Right renal cortex interstitium (tissue), 3 donors: ENCODE results near the gene MAP2K7. TPM values are rescaled to one million over a fixed set of nuclear protein-coding genes. Genes with fewer than 3 reads are reported as not detected.

Source experiments
- DNase-seq, 3 donors: peaks; one replicate each; pipeline ENCODE4 v3.0.0-alpha.2; 2013; ENCODE audit warnings: low read depth in 3 of 3, low spot score in 2 of 3
- polyA plus RNA-seq, 3 donors: library from polyadenylated mRNA; unstranded; fragments of 120-200 nt; gene quantifications; one replicate each; pipeline ENCODE4 v1.2.1, GENCODE V29; 2013; ENCODE audit not compliant: insufficient read length in 3 of 3

MAP2K7 gene
- polyA plus RNA-seq, 3 donors: 21.5 to 27.5 (median 27.0) TPM

DNA sequence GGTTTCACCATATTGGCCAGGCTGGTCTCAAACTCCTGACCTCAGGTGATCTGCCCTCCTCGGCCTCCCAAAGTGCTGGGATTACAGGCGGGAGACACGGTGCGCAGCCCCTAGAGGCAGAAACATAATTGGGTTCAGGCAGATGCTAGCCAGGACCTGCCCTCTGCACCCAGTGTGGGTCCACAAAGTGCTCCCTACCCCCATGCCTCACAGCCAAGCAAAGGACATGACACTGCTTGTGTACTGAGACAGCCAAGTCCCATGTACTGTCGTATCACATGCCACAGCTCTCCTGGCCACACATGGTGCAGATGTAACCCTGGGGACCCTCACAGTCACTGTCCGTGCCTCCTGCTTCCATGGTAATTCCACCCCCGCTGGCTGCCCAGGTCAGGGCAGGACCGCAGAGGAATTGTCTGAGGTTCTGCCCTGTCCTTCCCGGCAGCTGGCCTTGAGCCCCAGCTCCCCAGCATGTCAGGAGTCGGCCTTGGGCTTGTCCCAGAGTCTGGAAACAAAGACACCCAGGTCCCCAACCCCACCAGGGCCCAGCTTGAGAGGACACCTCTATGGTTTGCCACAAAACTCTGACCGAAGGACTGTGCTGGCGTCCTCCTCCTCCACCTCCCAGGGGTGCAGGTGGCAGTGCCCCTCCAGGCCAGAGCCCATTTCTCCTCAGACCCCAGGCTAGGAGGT lies 37.1 kb upstream of the MAP2K7 start:
- no peak for DNase-seq

GRCh38 chr19:7867092-7867844 lies 36.4 kb upstream of the MAP2K7 start:
- no peak for DNase-seq

DNA sequence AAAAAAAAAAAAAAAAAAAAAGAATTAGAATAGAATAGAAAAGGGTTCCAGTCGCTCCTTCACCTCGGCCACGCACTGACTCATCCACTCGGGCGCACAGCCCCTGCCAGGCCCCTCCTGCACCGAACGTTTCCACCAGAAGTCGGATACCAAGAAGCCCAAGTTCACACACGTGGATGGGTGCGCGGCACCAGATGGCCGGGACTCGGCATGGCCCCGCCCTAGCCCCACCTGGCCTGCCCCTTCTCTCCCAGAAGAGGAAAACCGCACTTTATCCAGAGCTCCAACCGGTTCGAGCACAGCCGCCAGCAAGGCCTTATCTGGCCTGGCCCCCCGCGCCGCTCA lies 35.4 kb upstream of the MAP2K7 start:
- DNase-seq: no peak

GRCh38 chr19:7868671-7869452 lies 34.8 kb upstream of the MAP2K7 start:
- no peak for DNase-seq

DNA sequence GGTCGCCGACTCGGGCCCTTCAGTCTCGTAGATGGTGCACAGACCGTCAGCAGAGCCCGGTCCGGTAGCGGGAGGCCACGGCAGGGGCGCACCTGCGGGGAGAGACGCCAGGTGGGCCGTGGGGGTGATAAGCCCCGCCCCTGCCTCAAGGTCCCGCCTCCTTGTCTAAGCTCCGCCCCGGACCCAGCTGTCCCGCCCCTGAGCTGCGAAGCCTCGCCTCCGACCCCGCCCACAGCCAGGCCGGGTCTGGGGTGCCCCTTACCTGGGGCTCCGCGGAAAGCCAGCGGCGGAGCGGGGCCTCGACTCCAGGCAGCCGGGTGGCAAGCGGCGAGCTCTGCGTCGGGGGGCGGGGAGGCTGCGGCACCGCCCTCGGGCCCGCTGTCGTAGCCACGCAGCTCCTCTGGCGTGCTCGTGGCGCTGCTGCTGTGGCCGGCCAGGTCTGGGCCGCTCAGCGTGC lies 34.2 kb upstream of the MAP2K7 start:
- no peak for DNase-seq

DNA sequence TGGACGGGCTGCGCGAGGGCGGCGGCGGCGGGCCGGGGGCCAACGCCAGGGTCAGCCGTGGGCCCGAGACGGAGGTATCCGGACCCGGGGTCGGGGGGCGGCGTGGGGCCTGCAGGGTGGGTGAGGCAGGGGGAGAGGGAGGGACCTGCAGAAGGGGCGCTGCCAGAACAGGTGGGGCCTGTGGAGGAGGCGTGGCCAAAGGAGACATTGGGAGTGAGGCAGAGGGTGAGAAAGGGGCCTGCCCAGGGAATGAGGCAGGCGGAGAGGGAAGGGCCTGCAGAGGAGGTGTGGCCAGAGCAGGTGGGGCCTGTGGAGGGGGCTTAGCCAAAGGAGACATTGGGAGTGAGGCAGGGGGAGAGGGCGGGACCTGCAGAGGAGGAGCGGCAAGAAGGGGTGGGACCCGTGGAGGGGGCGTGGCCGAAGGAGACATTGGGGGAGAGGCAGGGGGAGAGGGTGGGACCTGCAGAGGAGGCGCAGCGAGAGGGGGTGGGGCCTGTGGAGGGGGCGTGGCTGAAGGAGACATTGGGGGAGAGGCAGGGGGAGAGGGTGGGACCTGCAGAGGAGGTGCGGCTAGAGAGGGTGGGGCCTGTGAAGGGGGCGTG lies 33.7 kb upstream of the MAP2K7 start:
- DNase-seq: no peak

DNA sequence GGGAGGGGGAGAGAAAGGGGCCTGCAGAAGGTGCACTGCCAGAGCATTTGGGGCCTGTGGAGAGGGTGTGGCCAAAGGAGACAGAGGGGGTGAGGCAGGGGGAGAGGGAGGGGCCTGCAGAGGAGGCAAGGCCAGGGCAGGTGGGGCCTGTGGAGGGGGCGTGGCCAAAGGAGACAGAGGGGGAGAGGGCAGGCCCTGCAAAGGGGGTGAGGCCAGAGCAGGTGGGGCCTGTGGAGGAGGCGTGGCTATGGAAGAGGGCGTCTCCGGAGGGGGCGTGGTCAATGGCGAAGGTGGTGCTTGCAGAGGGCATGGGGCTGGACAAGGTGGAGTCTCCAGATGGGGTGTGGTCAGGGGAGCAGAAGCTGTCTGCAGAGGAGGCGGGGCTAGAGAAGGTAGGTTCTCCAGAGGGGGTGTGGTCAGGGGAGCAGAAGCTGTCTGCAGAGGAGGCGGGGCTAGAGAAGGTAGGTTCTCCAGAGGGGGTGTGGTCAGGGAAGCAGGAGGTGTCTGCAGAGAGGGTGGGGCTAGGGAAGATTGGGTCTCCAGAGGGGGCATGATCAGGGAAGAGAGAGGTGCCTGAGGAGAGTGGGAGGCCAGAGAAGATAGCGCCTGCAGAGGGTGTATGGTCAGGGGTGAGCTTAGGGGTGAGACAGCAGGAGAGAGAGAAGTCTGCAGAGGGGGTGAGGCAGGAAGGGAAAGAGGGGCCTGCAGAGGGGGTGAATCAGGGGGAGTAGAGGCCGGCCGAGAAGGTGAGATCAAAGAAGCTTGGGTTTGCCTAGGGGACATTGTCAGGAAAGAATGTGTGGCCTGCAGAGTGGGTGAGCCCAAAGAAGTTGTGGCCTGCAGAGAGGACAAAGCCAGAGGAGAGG lies 32.9 kb upstream of the MAP2K7 start:
- no peak for DNase-seq

DNA sequence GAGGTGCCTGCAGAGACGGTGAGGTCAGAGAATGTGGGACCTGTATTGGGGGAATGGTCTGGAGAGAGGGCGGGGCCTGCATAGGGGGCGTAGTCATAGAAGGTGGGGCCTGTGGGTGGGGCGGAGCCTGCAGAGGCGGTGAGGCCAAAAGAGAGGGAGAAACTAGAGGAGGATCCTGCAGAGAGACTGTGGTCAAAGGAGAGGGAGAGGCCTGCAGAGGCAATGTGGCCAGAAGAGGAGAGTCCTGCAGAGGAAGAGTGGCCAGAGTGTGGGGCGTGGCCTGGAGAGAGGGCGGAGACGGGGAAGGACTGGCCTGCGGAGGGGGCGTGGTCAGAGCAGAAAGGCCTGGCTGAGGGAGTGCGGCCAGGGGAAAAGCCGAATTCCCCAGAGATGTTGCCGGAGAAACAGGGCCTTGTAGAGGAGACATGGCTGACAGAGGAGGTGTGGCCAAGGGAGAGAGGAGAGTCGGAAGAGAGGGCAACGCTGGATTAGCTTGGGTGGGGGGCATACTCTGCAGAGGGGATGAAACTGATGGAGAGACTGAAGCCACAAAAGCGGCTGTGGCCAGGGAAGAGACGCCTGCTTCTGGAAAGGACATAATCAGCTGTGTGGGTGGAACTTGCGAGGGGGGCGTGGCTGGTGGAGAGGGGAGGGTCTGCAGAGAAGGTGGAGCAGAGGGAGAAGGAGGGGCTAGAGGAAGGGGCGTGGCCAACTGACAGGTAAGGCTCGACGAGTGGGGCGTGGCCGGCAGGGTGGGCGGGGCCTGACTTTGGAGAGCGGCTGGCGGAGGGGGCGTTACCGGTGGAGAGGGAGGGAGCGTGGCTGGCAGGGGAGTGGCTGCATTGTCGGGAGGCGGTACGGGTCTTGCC lies 32.0 kb upstream of the MAP2K7 start:
- no peak for DNase-seq

DNA sequence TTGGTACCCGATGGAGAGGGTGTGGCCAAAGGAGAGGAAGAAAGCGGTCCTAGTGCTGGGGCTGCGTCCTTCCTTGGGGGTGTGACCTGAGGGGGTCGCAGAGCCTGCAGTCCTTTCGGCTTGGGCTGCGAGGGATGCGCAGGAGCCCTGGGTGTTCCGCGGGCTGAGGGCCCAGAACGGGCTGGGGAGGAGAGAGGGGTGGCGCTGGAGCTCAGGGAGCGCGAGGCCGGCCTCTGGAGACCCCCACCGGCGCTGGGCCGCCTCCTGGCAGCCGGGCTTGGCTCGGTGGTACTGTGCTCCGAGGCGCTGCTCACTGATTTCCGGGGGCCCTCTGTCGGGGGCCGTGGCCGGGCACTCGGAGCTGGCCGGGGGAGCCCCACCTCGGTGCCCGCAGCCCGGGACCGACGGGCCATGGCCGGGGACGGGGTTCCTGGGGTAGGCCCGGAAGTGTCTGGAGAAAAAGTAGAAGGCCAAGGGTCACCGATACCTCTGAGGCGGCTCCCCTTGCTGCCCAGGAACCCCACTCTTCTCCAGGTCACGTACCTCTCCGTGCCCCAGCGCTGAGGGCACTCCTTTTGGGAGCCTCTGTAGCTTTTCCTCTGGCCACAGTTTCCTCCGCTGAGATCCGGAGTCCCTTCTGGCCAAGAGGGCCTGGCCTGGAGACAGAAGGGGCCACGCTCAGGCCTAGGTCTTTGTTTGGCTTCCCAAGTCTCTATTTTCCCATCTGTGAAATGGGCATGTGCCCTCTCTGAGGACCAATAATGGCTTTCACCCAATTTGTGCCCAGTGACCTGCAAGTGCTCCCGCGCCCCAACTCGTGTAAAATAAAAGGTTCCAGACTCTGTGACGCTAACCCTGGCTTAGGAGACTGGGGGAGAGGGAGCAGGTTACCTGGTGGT lies 31.1 kb upstream of the MAP2K7 start:
- DNase-seq: no peak

GRCh38 chr19:7873304-7874075 lies 30.2 kb upstream of the MAP2K7 start:
- no peak for DNase-seq

- no peak for DNase-seq
Measured at GRCh38 chr19:7874076-7874896, 29.4 kb upstream of the MAP2K7 start, which contains the start of gene PRR36. Gene PRR36 (minus strand): TSS chr19:7874390. CDS start chr19:7873689, 701 bp downstream.

GRCh38 chr19:7874897-7875273 lies 28.8 kb upstream of the MAP2K7 start:
- DNase-seq: no peak

DNA sequence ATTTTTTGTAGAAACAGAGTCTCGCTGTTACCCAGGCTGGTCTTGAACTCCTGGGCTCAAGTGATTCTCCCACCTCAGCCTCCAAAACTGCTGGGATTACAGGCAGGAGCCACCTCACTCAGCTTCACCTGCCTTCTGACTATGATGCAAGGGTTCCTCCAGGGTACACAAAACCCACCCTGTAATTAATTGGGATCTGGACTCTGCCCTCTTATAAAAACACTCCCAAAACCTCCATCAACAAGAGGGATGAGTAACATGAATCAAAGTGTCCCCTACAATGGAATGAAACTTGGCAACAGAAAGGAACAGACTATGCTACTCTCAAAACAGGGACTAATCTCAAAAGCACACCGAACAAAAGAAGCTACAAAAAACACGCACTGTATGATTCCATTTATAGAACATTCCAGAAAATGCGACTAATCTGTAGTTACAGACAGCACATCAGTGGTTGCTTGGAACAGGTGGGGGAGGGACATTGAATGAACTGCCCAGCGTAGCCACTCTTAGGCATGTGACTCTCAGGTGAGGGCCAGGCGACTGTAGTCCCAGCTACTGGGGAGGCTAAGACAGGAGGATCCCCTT lies 26.3 kb upstream of the MAP2K7 start:
- DNase-seq: no peak

DNA sequence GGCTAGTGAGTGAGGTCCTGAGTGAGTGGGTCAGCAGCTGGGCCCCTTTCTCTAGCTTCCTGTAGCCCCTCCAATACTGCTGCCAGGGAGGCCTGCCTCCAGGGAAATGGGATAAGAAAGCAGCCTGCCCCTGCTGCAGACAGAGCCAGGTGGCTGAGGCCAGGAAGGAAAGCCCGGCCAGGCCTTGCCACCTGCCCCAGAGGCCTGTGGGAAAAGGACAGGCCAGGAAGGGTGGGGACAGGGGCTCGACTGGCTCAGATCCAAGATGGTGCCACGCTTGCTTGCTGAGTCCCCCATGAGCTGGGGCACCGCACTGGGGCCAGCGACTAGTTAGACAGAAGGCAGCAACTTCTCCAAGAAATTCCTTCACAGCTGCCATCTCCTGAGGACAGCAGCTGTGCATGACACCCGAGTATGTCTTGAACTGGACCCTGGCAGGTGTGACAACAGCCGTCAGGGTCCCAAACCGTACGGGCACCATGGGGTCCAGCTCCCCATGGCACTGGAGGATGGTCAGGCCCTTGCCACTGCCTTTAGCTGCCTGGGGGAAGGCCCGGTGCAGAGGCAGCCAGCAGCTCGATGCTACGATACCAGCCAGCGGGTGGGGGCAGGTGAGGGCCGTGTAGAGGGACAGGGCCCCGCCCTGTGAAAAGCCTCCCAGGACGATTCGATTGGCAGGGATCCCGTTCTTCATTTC lies 24.4 kb upstream of the MAP2K7 start:
- DNase-seq: no peak

DNA sequence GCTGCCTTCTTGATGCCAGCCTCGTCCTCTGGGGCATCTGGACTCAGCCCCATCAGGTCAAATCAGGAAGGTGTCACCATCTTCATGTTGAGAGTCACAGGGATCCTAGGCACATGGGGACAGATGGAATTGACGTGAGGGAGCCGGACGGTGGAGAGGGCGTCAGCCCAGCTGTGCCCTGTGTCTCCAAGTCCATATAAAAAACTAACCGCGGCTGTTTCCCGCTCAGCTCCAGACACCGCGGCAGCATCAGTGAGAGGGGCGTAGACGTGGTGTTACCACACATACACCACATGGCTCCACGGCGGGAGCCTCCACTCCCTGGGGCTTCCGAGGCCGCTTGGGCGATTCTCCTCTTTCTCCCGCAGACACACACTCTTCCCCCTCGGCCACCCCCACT lies 23.8 kb upstream of the MAP2K7 start:
- DNase-seq: no peak

GRCh38 chr19:7881910-7882309 lies 21.8 kb upstream of the MAP2K7 start:
- no peak for DNase-seq
